Stomach (tissue), 4 donors: ENCODE measurements around the gene P2RX6.

Experiments
- EP300 ChIP-seq: sonication (generic); formaldehyde crosslinking; IDR thresholded peaks from one replicate; pipeline ENCODE4 v1.6.1; 2017; ENCODE audit warnings: antibody characterized with exemption
- POLR2A ChIP-seq, 4 donors: fragments of 450-650 bp; IDR thresholded peaks; one replicate each; pipeline ENCODE4 v1.6.1; 2016; ENCODE audit warnings: antibody characterized with exemption in 4 of 4, control low read depth in 2 of 4, mild to moderate bottlenecking in 1 of 4, moderate library complexity in 1 of 4
- POLR2AphosphoS5 ChIP-seq, 3 donors: sonication (generic); formaldehyde crosslinking; IDR thresholded peaks; one replicate each; pipeline ENCODE4 v1.6.1; 2016; ENCODE audit warnings: antibody characterized with exemption in 3 of 3
- TF ChIP-seq, protein P1 (sequence below), 7 experiments: fragments of 450-650 bp in 4 of 7; fragments of 200-600 bp in 3 of 7; sonication (generic) in 3 of 7; IDR thresholded peaks; one replicate each; pipeline ENCODE4 v1.5.1; 2016 to 2019; ENCODE audit warnings: antibody characterized with exemption in 7 of 7, control low read depth in 2 of 7, mild to moderate bottlenecking in 1 of 7

DNA sequence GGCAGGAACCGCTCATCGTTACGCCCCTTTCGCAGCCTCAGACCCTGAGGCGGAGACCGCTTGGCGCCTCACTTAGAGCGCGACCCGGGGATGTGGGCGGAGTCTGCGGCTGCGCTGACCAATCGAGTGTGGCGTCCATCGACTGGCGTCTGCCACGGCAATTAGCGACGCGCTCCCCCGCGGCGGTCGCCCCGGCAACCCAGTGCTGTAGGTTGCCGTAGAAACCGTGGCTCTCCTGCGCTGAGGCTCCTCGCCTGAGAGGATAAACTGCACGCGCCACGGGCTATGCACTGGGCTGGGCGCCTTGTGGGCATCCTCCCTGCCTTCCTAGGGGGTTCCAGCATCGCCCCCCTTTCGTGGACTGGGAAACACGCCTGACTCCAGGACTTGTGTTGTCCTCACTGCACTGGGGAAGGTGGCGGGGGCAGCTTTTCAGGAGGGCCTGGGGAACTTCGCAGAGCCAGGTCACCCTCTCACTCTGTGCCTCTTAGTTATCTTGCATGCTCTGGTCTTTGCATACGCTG is 701 bp upstream of the P2RX6 start:
- TF ChIP-seq, protein P1, sequence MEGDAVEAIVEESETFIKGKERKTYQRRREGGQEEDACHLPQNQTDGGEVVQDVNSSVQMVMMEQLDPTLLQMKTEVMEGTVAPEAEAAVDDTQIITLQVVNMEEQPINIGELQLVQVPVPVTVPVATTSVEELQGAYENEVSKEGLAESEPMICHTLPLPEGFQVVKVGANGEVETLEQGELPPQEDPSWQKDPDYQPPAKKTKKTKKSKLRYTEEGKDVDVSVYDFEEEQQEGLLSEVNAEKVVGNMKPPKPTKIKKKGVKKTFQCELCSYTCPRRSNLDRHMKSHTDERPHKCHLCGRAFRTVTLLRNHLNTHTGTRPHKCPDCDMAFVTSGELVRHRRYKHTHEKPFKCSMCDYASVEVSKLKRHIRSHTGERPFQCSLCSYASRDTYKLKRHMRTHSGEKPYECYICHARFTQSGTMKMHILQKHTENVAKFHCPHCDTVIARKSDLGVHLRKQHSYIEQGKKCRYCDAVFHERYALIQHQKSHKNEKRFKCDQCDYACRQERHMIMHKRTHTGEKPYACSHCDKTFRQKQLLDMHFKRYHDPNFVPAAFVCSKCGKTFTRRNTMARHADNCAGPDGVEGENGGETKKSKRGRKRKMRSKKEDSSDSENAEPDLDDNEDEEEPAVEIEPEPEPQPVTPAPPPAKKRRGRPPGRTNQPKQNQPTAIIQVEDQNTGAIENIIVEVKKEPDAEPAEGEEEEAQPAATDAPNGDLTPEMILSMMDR (IDR thresholded peaks at IDR 0.05): no peak
- no peak for TF ChIP-seq POLR2A (IDR thresholded peaks at IDR 0.05)
- TF ChIP-seq POLR2AphosphoS5 (IDR thresholded peaks at IDR 0.05): peak in 1 of 3 donors; percentile 52
- TF ChIP-seq EP300: no peak
